Karpas-422 (cell line): Measurements from ENCODE around the gene MUS81. TPM values are rescaled to one million over a fixed set of nuclear protein-coding genes. Genes with fewer than 3 reads are reported as not detected.

Source experiments
- DNase-seq: peaks from one replicate; pipeline ENCODE4 v3.0.0-alpha.2; 2015
- H2AFZ ChIP-seq: fragments of 200-600 bp; sonication (generic); 2 replicates; pipeline ENCODE4 v1.6.1; 2014; ENCODE audit warnings: antibody characterized with exemption, low read length, mixed read lengths
- H3K27ac ChIP-seq: fragments of 200-600 bp; sonication (generic); 2 replicates; pipeline ENCODE4 v1.5.1; 2014; ENCODE audit warnings: mild to moderate bottlenecking, low read length, moderate library complexity
- H3K27me3 ChIP-seq: fragments of 200-600 bp; sonication (generic); 2 replicates; pipeline ENCODE4 v1.6.1; 2014; ENCODE audit warnings: low read length, mixed read lengths
- H3K36me3 ChIP-seq: fragments of 200-600 bp; sonication (generic); 2 replicates; pipeline ENCODE4 v1.6.1; 2014; ENCODE audit warnings: low read length, mixed read lengths; ENCODE audit not compliant: insufficient read depth
- H3K4me1 ChIP-seq: fragments of 200-600 bp; sonication (generic); 2 replicates; pipeline ENCODE4 v1.6.1; 2014; ENCODE audit warnings: mild to moderate bottlenecking, low read length, mixed read lengths
- H3K4me2 ChIP-seq: fragments of 200-600 bp; sonication (generic); 2 replicates; pipeline ENCODE4 v1.6.1; 2014; ENCODE audit warnings: low read length, low read depth, mild to moderate bottlenecking; ENCODE audit not compliant: poor library complexity, severe bottlenecking
- H3K4me3 ChIP-seq: fragments of 200-600 bp; sonication (generic); 2 replicates; pipeline ENCODE4 v1.5.1; 2014; ENCODE audit warnings: mild to moderate bottlenecking, antibody characterized with exemption, low read length, mixed read lengths
- H3K79me2 ChIP-seq: fragments of 200-600 bp; sonication (generic); 2 replicates; pipeline ENCODE4 v1.6.1; 2014; ENCODE audit warnings: mild to moderate bottlenecking, low read length, mixed read lengths
- H3K9ac ChIP-seq: fragments of 200-600 bp; sonication (generic); 2 replicates; pipeline ENCODE4 v1.6.0; 2014; ENCODE audit warnings: low read length
- H3K9me2 ChIP-seq: fragments of 200-600 bp; sonication (generic), shearing (Covaris generic); replicated peaks from 2 replicates; pipeline ENCODE4 v1.6.0; 2014; ENCODE audit warnings: mild to moderate bottlenecking, low read length, moderate library complexity; ENCODE audit not compliant: insufficient read depth
- H3K9me3 ChIP-seq: fragments of 300-700, 200-600 bp; sonication (generic); 2 replicates; pipeline ENCODE4 v1.6.1; 2014; ENCODE audit warnings: low read length, mixed read lengths
- H4K20me1 ChIP-seq: fragments of 200-600 bp; sonication (generic); 2 replicates; pipeline ENCODE4 v1.6.1; 2014; ENCODE audit warnings: mild to moderate bottlenecking, antibody characterized with exemption, low read length, low read depth; ENCODE audit not compliant: insufficient read depth
- total RNA-seq: library from RNA; depleted of rRNA; stranded (reverse); fragments of >200 nt; shearing (Covaris generic); gene quantifications from 2 replicates; pipeline ENCODE4 v1.2.3, GENCODE V29; 2014; ENCODE audit warnings: low replicate concordance

Gene MUS81
- total RNA-seq, 1 experiment from 2014 or later: 41.3 TPM

GRCh38 chr11:65850217-65851082 is 9.8 kb upstream of the MUS81 start:
- no peaks in the 10 kb centered on the region for H3K27me3 ChIP-seq
- H3K9me3 ChIP-seq: no peaks in the 10 kb centered on the region
- H3K4me2 ChIP-seq: no peak overlapping the region
- H2AFZ ChIP-seq: no peak overlapping the region
- H4K20me1 ChIP-seq: peaks cover 22% of the 10 kb centered on the region
- no peak overlapping the region for H3K4me3 ChIP-seq
- 0 out of 2 replicates have a peak, but pooled peaks cover under 1% of the 10 kb centered on the region for H3K79me2 ChIP-seq
- no peak overlapping the region for H3K9ac ChIP-seq
- H3K9me2 ChIP-seq: no peaks in the 10 kb centered on the region
- H3K27ac ChIP-seq: no peak overlapping the region
- peak; percentile 65 for DNase-seq
- H3K36me3 ChIP-seq: peaks cover 28% of the 10 kb centered on the region
- no peaks in the 10 kb centered on the region for H3K4me1 ChIP-seq

- Histone ChIP-seq H3K79me2 (peaks cover 7% of the 10 kb centered on the region), H2AFZ (no peak overlapping the region), H3K27ac (no peak overlapping the region), H3K4me2 (no peak overlapping the region), H4K20me1 (peaks cover 29% of the 10 kb centered on the region), H3K27me3 (no peaks in the 10 kb centered on the region), H3K9ac (no peak overlapping the region), H3K9me2 (no peaks in the 10 kb centered on the region), H3K9me3 (no peaks in the 10 kb centered on the region), H3K4me1 (peaks cover 2% of the 10 kb centered on the region), H3K36me3 (peaks cover 35% of the 10 kb centered on the region), H3K4me3 (no peak overlapping the region)
- peak; percentile 86 for DNase-seq
These were observed 9.1 kb upstream of the MUS81 start for GRCh38 chr11:65851083-65851579.

- Histone ChIP-seq H3K9me2 (no peaks in the 10 kb centered on the region), H3K4me1 (peaks cover 9% of the 10 kb centered on the region), H3K27me3 (no peaks in the 10 kb centered on the region), H2AFZ (no peak overlapping the region), H3K79me2 (peaks cover 16% of the 10 kb centered on the region), H4K20me1 (peaks cover 37% of the 10 kb centered on the region), H3K27ac (no peak overlapping the region), H3K9ac (no peak overlapping the region), H3K4me2 (no peak overlapping the region), H3K4me3 (no peak overlapping the region), H3K36me3 (peaks cover 43% of the 10 kb centered on the region), H3K9me3 (no peaks in the 10 kb centered on the region)
- peak; percentile 66 for DNase-seq
These were observed 8.3 kb upstream of the MUS81 start for GRCh38 chr11:65851811-65852507.

GRCh38 chr11:65852508-65853245 is 7.6 kb upstream of the MUS81 start:
- no peak overlapping the region for H3K4me2 ChIP-seq
- H3K9me2 ChIP-seq: no peaks in the 10 kb centered on the region
- DNase-seq: peak; percentile 59
- H3K27me3 ChIP-seq: no peaks in the 10 kb centered on the region
- H2AFZ ChIP-seq: no peak overlapping the region
- H3K9me3 ChIP-seq: no peaks in the 10 kb centered on the region
- H3K36me3 ChIP-seq: peaks cover 45% of the 10 kb centered on the region
- H3K9ac ChIP-seq: no peak overlapping the region
- H3K4me1 ChIP-seq: peaks cover 9% of the 10 kb centered on the region
- no peak overlapping the region for H3K4me3 ChIP-seq
- peaks cover 44% of the 10 kb centered on the region for H4K20me1 ChIP-seq
- H3K27ac ChIP-seq: no peak overlapping the region
- H3K79me2 ChIP-seq: peaks cover 22% of the 10 kb centered on the region

- H3K79me2 ChIP-seq: peaks cover 22% of the 10 kb centered on the region
- H2AFZ ChIP-seq: no peak overlapping the region
- peaks cover 44% of the 10 kb centered on the region for H4K20me1 ChIP-seq
- no peak overlapping the region for H3K9ac ChIP-seq
- H3K9me2 ChIP-seq: no peaks in the 10 kb centered on the region
- no peak overlapping the region for H3K4me2 ChIP-seq
- H3K4me3 ChIP-seq: no peak overlapping the region
- H3K36me3 ChIP-seq: peaks cover 45% of the 10 kb centered on the region
- peak; percentile 48 for DNase-seq
- no peak overlapping the region for H3K27ac ChIP-seq
- no peaks in the 10 kb centered on the region for H3K9me3 ChIP-seq
- H3K27me3 ChIP-seq: no peaks in the 10 kb centered on the region
- peaks cover 10% of the 10 kb centered on the region for H3K4me1 ChIP-seq
These were observed 6.8 kb upstream of the MUS81 start for GRCh38 chr11:65853246-65853979.

- peak; percentile 43 for DNase-seq
- Histone ChIP-seq H3K4me1 (peaks cover 17% of the 10 kb centered on the region), H4K20me1 (peaks cover 44% of the 10 kb centered on the region)
These were observed 6.1 kb upstream of the MUS81 start for GRCh38 chr11:65854161-65854592.

GRCh38 chr11:65854852-65855837 is 5.1 kb upstream of the MUS81 start:
- H4K20me1 ChIP-seq: peaks cover 44% of the 10 kb centered on the region
- no peak overlapping the region for H3K27ac ChIP-seq
- H3K4me1 ChIP-seq: peaks cover 24% of the 10 kb centered on the region
- H3K36me3 ChIP-seq: peaks cover 45% of the 10 kb centered on the region
- H3K4me3 ChIP-seq: no peak overlapping the region
- no peak overlapping the region for H3K4me2 ChIP-seq
- H3K9ac ChIP-seq: no peak overlapping the region
- peaks cover 22% of the 10 kb centered on the region for H3K79me2 ChIP-seq
- no peaks in the 10 kb centered on the region for H3K9me3 ChIP-seq
- H3K27me3 ChIP-seq: no peaks in the 10 kb centered on the region
- no peak overlapping the region for H2AFZ ChIP-seq
- no peaks in the 10 kb centered on the region for H3K9me2 ChIP-seq
- DNase-seq: peak; percentile 40

More at GRCh38 chr11:65854161-65854592, 6.1 kb upstream of the MUS81 start:
- Histone ChIP-seq H3K9ac (no peak overlapping the region), H3K79me2 (peaks cover 22% of the 10 kb centered on the region), H3K4me3 (no peak overlapping the region), H3K9me2 (no peaks in the 10 kb centered on the region), H2AFZ (no peak overlapping the region), H3K27me3 (no peaks in the 10 kb centered on the region), H3K4me2 (no peak overlapping the region), H3K9me3 (no peaks in the 10 kb centered on the region), H3K36me3 (peaks cover 45% of the 10 kb centered on the region), H3K27ac (no peak overlapping the region)
